Measurements from ENCODE around the gene CYBB. TPM values are rescaled to one million over a fixed set of nuclear protein-coding genes. Genes with fewer than 3 reads are reported as not detected.

CYBB gene
- total RNA-seq (100 to 1,000 TPM; 142 to 255 TPM), polyA plus RNA-seq (ENCODE audit: insufficient read length in 6 of 6) (10 to 100 TPM; 12.5 to 20.2 (median 15.9) TPM)
- long read RNA-seq, donor 1, full-length matches to known transcripts = 10 of 10 reads
- long read RNA-seq, donor 1, partial matches to known transcripts = 0 of 10 reads
- long read RNA-seq, donor 1, other reads (novel, unspliced or antisense) = 0 of 10 reads
- long read RNA-seq, donor 2, full-length matches to known transcripts = 5 of 5 reads
- long read RNA-seq, donor 2, partial matches to known transcripts = 0 of 5 reads
- long read RNA-seq, donor 2, other reads (novel, unspliced or antisense) = 0 of 5 reads
- long read RNA-seq, donor 3, full-length matches to known transcripts = 3 of 3 reads
- long read RNA-seq, donor 3, partial matches to known transcripts = 0 of 3 reads
- long read RNA-seq, donor 3, other reads (novel, unspliced or antisense) = 0 of 3 reads
- long read RNA-seq, donor 4, full-length matches to known transcripts = 11 of 18 reads
- long read RNA-seq, donor 4, partial matches to known transcripts = 7 of 18 reads
- long read RNA-seq, donor 4, other reads (novel, unspliced or antisense) = 0 of 18 reads
- long read RNA-seq, donor 5, full-length matches to known transcripts = 1 of 1 reads
- long read RNA-seq, donor 5, partial matches to known transcripts = 0 of 1 reads
- long read RNA-seq, donor 5, other reads (novel, unspliced or antisense) = 0 of 1 reads
- long read RNA-seq, donor 6, full-length matches to known transcripts = 3 of 3 reads
- long read RNA-seq, donor 6, partial matches to known transcripts = 0 of 3 reads
- long read RNA-seq, donor 6, other reads (novel, unspliced or antisense) = 0 of 3 reads
- long read RNA-seq, donor 7, full-length matches to known transcripts = 2 of 2 reads
- long read RNA-seq, donor 7, partial matches to known transcripts = 0 of 2 reads
- long read RNA-seq, donor 7, other reads (novel, unspliced or antisense) = 0 of 2 reads
- long read RNA-seq, donor 8, full-length matches to known transcripts = 1 of 1 reads
- long read RNA-seq, donor 8, partial matches to known transcripts = 0 of 1 reads
- long read RNA-seq, donor 8, other reads (novel, unspliced or antisense) = 0 of 1 reads
- long read RNA-seq, donor 9 = 0 reads
- long read RNA-seq, donor 10, full-length matches to known transcripts = 12 of 16 reads
- long read RNA-seq, donor 10, partial matches to known transcripts = 1 of 16 reads
- long read RNA-seq, donor 10, other reads (novel, unspliced or antisense) = 3 of 16 reads
- long read RNA-seq, donor 11, full-length matches to known transcripts = 6 of 6 reads
- long read RNA-seq, donor 11, partial matches to known transcripts = 0 of 6 reads
- long read RNA-seq, donor 11, other reads (novel, unspliced or antisense) = 0 of 6 reads
- long read RNA-seq, donor 12, full-length matches to known transcripts = 4 of 4 reads
- long read RNA-seq, donor 12, partial matches to known transcripts = 0 of 4 reads
- long read RNA-seq, donor 12, other reads (novel, unspliced or antisense) = 0 of 4 reads

DNA sequence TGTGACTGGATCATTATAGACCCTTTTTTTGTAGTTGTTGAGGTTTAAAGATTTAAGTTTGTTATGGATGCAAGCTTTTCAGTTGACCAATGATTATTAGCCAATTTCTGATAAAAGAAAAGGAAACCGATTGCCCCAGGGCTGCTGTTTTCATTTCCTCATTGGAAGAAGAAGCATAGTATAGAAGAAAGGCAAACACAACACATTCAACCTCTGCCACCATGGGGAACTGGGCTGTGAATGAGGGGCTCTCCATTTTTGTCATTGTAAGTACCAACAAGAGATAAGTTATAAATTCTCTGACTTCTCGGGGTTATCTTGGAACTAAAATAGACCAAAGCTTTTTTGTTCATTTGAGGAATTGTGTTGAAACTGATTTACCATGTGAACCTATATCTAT, at the start of gene CYBB:
TSS of gene CYBB (plus strand) at position 203 of the 400 bp plus-strand sequence. CDS start at position 222, 19 bp downstream.
- H3K9me3 ChIP-seq = no peaks in the 10 kb centered on the region
- DNase-seq (no peak), ATAC-seq (no peak)
- H3K4me3 ChIP-seq = peak within 1 kb of the TSS in 1 of 2 donors; percentile 34
- intact Hi-C loops (cut with DNase I) = no loop called here
- peaks cover 0 to 20% of the 10 kb centered on the region in 2 donors for H3K4me1 ChIP-seq
- no peaks in the 10 kb centered on the region for H3K27me3 ChIP-seq
- H3K27ac ChIP-seq = peak within 1 kb of the TSS in 1 of 2 donors; percentile 88
- TF ChIP-seq, protein P1, sequence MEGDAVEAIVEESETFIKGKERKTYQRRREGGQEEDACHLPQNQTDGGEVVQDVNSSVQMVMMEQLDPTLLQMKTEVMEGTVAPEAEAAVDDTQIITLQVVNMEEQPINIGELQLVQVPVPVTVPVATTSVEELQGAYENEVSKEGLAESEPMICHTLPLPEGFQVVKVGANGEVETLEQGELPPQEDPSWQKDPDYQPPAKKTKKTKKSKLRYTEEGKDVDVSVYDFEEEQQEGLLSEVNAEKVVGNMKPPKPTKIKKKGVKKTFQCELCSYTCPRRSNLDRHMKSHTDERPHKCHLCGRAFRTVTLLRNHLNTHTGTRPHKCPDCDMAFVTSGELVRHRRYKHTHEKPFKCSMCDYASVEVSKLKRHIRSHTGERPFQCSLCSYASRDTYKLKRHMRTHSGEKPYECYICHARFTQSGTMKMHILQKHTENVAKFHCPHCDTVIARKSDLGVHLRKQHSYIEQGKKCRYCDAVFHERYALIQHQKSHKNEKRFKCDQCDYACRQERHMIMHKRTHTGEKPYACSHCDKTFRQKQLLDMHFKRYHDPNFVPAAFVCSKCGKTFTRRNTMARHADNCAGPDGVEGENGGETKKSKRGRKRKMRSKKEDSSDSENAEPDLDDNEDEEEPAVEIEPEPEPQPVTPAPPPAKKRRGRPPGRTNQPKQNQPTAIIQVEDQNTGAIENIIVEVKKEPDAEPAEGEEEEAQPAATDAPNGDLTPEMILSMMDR (IDR thresholded peaks at IDR 0.05) = no peak
- H3K36me3 ChIP-seq = no peaks in the 10 kb centered on the region

DNA sequence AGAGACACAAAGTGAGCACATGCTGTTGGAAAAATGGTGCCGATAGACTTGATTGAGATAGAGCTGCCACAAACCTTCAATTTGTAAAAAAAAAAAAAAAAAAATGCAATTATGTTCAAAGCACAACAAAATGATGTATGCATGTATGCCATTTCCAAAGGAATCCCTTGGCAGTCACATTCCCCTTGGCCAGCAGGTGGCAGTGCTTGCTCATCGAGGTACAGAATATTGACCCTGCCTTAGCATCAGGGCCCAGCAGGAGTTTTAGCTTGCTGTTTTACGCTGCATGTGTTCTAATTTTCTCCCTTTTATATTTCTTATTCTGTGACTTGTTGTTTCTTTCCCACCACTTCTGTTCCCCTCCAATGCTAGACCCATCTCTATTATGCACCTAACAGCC, 34.5 kb upstream of the CYBB start:
- H3K4me1 ChIP-seq = no peaks in the 10 kb centered on the region
- peak overlapping the region in 1 of 2 donors; percentile 86 for H3K27ac ChIP-seq
- peak; percentile 96 for ATAC-seq
- no peaks in the 10 kb centered on the region for H3K27me3 ChIP-seq
- DNase-seq = peak; percentile 59 to 79 (median 72)
- H3K4me3 ChIP-seq = no peak overlapping the region
- TF ChIP-seq, protein P1 (IDR thresholded peaks at IDR 0.05) = peak; percentile 75 to 86
- no peaks in the 10 kb centered on the region for H3K9me3 ChIP-seq
- intact Hi-C loops (cut with DNase I) = loop anchor here in 1 of 2 donors (10.0 kb wide), 1 partner anchor 429 kb away; no protein-coding TSS in a partner anchor
- H3K36me3 ChIP-seq = no peaks in the 10 kb centered on the region

GRCh38 chrX:37745835-37746217, 34.0 kb upstream of the CYBB start:
- intact Hi-C loops (cut with DNase I) = loop anchor here in 1 of 2 donors (10.0 kb wide), 1 partner anchor 429 kb away; no protein-coding TSS in a partner anchor
- DNase-seq = no peak
- no peaks in the 10 kb centered on the region for H3K9me3 ChIP-seq
- H3K4me3 ChIP-seq = no peak overlapping the region
- peak overlapping the region in 1 of 2 donors; percentile 86 for H3K27ac ChIP-seq
- H3K27me3 ChIP-seq = no peaks in the 10 kb centered on the region
- TF ChIP-seq, protein P1 (IDR thresholded peaks at IDR 0.05) = no peak
- no peaks in the 10 kb centered on the region for H3K4me1 ChIP-seq
- H3K36me3 ChIP-seq = no peaks in the 10 kb centered on the region
- ATAC-seq = peak; percentile 57

GRCh38 chrX:37746218-37746941, 33.5 kb upstream of the CYBB start:
- peak overlapping the region in 1 of 2 donors; percentile 86 for H3K27ac ChIP-seq
- no peaks in the 10 kb centered on the region for H3K9me3 ChIP-seq
- no peaks in the 10 kb centered on the region for H3K36me3 ChIP-seq
- H3K4me3 ChIP-seq = no peak overlapping the region
- ATAC-seq = peak; percentile 59
- DNase-seq = peak in 1 of 4 donors; percentile 45
- H3K27me3 ChIP-seq = no peaks in the 10 kb centered on the region
- TF ChIP-seq, protein P1 (IDR thresholded peaks at IDR 0.05) = no peak
- intact Hi-C loops (cut with DNase I) = loop anchor here in 1 of 2 donors (10.0 kb wide), 1 partner anchor 428 kb away; no protein-coding TSS in a partner anchor
- H3K4me1 ChIP-seq = no peaks in the 10 kb centered on the region

Measured in left lung (tissue), 14 donors.